SU-DHL-6 (cell line): ENCODE measurements around the gene GSDMA.
A peak's percentile ranks its signal among the peaks of the same experiment; 100 is the strongest.

Experiments
- H2AFZ ChIP-seq: fragments of 200-600 bp; sonication (generic); 2 replicates; pipeline ENCODE4 v1.6.1; 2014; ENCODE audit warnings: low read depth, mild to moderate bottlenecking, moderate library complexity, mixed read lengths, antibody characterized with exemption, low read length; ENCODE audit not compliant: severe bottlenecking
- H3F3A ChIP-seq: fragments of 200-600 bp; shearing (Covaris generic); 2 replicates; pipeline ENCODE4 v1.6.0; 2016; ENCODE audit warnings: antibody characterized with exemption, mild to moderate bottlenecking; ENCODE audit not compliant: insufficient read depth
- H3K27ac ChIP-seq: fragments of 200-600 bp; sonication (generic); 2 replicates; pipeline ENCODE4 v1.5.1; 2016; ENCODE audit warnings: low read depth, mild to moderate bottlenecking, low read length, moderate library complexity, mixed read lengths
- H3K27me3 ChIP-seq: fragments of 200-600 bp; sonication (generic), shearing (Covaris generic); 2 replicates; pipeline ENCODE4 v1.6.0; 2014; ENCODE audit warnings: mild to moderate bottlenecking, low read length
- H3K36me3 ChIP-seq: fragments of 200-600 bp; sonication (generic); 2 replicates; pipeline ENCODE4 v1.6.1; 2014; ENCODE audit warnings: mild to moderate bottlenecking, low read length, mixed read lengths
- H3K4me2 ChIP-seq: fragments of 300-600, 200-600 bp; shearing (Covaris generic), sonication (generic); 2 replicates; pipeline ENCODE4 v1.6.0; 2014; ENCODE audit warnings: low read length, low read depth, mild to moderate bottlenecking; ENCODE audit not compliant: poor library complexity, severe bottlenecking
- H3K4me3 ChIP-seq: fragments of 200-600 bp; sonication (generic); 2 replicates; pipeline ENCODE4 v1.5.1; 2014; ENCODE audit warnings: antibody characterized with exemption, low read length, mild to moderate bottlenecking, mixed read lengths; ENCODE audit not compliant: insufficient read depth, poor library complexity, severe bottlenecking
- H3K79me2 ChIP-seq: fragments of 200-600 bp; sonication (generic); 2 replicates; pipeline ENCODE4 v1.6.1; 2014; ENCODE audit warnings: mild to moderate bottlenecking, low read length, moderate library complexity; ENCODE audit not compliant: insufficient read depth
- H3K9ac ChIP-seq: fragments of 200-600 bp; sonication (generic); 2 replicates; pipeline ENCODE4 v1.7.0; 2014; ENCODE audit warnings: mild to moderate bottlenecking, low read length
- H3K9me2 ChIP-seq: fragments of 200-600 bp; sonication (generic); replicated peaks from 2 replicates; pipeline ENCODE4 v1.6.1; 2014; ENCODE audit warnings: low read length; ENCODE audit not compliant: insufficient read depth
- H3K9me3 ChIP-seq: fragments of 200-600 bp; sonication (generic); 2 replicates; pipeline ENCODE4 v1.6.1; 2014; ENCODE audit warnings: low read length, mixed read lengths; ENCODE audit not compliant: insufficient read depth
- H4K20me1 ChIP-seq: fragments of 200-600 bp; sonication (generic); 2 replicates; pipeline ENCODE4 v1.6.1; 2014; ENCODE audit warnings: low read depth, mild to moderate bottlenecking, antibody characterized with exemption, low read length, moderate library complexity, mixed read lengths
- CTCF ChIP-seq: fragments of 200-600 bp; sonication (generic); IDR thresholded peaks from one replicate; pipeline ENCODE4 v1.5.1; 2017; ENCODE audit warnings: antibody characterized with exemption, mild to moderate bottlenecking, low read length, moderate library complexity; ENCODE audit not compliant: insufficient read depth, poor library complexity, severe bottlenecking
- EZH2phosphoT487 ChIP-seq: fragments of 200-600 bp; sonication (generic), shearing (Covaris generic); conservative IDR thresholded peaks from 2 replicates; pipeline ENCODE4 v1.6.1; 2018; ENCODE audit warnings: mild to moderate bottlenecking, antibody characterized with exemption, low read length, moderate library complexity, mixed read lengths

The GSDMA gene

DNA sequence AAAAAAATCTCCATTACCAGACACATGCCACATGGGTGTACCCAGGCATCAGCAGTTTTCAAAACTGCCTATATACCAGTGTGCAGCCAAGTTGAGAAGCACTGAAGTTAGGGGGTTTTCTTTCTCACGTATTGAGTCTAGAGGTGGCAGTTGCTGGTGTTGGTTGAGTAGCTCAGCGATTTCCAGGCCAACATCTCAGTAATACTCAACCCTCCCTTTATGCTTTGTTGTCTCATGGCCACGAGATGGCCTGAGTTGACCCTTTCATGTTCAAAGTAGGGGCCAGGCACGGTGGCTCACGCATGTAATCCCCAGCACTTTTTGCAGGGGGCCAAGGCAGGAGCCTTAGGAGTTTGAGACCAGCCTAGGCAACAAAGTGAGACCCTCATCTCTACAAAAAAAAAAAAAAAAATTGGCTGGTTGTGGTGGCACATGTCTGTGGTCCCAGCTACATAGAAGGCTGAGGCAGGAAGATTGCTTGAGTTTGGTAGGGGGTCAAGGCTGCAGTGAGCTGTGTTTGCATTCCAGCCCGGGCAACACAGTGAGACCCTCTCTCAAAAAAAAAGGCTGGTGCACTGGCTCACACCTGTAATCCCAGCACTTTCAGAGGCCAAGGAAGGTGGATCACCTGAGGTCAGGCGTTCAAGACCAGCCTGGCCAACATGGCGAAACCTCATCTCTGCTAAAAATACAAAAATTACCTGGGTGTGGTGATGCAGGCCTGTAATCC lies 24.5 kb upstream of the GSDMA start:
- H3K79me2 ChIP-seq = no peaks in the 10 kb centered on the region
- no peak overlapping the region for H2AFZ ChIP-seq
- H3K4me2 ChIP-seq = no peak overlapping the region
- H3K4me3 ChIP-seq = no peak overlapping the region
- H4K20me1 ChIP-seq = no peaks in the 10 kb centered on the region
- H3K9ac ChIP-seq = no peak overlapping the region
- no peaks in the 10 kb centered on the region for H3F3A ChIP-seq
- no peaks in the 10 kb centered on the region for H3K27me3 ChIP-seq
- H3K27ac ChIP-seq = no peak overlapping the region
- TF ChIP-seq EZH2phosphoT487 (no peak), CTCF (no peak)
- H3K9me2 ChIP-seq = no peaks in the 10 kb centered on the region
- no peaks in the 10 kb centered on the region for H3K36me3 ChIP-seq
- H3K9me3 ChIP-seq = no peaks in the 10 kb centered on the region

GRCh38 chr17:39939106-39939505 lies 23.7 kb upstream of the GSDMA start:
- H4K20me1 ChIP-seq = no peaks in the 10 kb centered on the region
- H3K27me3 ChIP-seq = no peaks in the 10 kb centered on the region
- no peaks in the 10 kb centered on the region for H3K9me3 ChIP-seq
- H3K27ac ChIP-seq = no peak overlapping the region
- H3K79me2 ChIP-seq = no peaks in the 10 kb centered on the region
- TF ChIP-seq EZH2phosphoT487 (no peak), CTCF (no peak)
- no peak overlapping the region for H3K4me3 ChIP-seq
- H2AFZ ChIP-seq = no peak overlapping the region
- no peaks in the 10 kb centered on the region for H3K9me2 ChIP-seq
- no peak overlapping the region for H3K4me2 ChIP-seq
- H3K9ac ChIP-seq = no peak overlapping the region
- no peaks in the 10 kb centered on the region for H3K36me3 ChIP-seq
- H3F3A ChIP-seq = no peaks in the 10 kb centered on the region

DNA sequence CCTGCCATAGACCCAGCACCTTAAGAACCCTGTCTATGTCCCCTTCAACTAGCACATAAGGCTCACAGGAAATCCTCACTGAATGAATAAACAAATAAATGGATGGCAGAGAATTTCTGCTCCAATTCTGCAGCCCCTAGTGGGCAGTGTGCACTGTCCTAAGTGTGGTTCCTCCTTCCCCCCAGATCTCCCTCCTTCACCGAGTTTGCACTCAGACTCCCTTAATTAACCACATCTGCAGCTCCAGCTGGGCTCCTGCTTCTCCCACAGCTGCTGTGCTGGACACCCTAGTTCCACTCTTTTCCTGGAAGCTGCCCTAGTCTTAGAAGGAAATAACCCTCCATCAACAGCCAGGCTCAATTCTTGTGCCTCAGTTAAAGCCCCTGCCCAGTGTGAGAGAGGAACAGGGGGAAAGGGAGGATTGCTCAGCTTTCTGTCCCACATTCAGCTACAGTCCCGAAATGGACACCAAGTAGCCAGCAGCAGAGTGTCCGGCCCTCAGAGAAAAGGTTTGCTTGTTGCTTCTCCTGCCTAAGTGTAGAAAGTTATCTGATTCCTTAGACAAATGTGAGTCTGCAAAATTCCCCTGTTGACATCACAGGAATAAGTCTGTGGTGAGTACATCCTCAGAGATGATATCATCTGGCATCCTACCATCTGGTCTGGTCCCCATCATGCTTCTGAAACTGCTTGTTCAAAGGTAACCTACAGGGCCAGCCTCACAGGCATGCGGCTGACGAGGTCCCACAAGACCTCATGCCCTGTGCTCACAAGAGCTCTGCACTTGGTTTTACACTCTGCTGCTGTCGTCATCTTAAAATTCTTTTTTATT lies 23.0 kb upstream of the GSDMA start:
- TF ChIP-seq EZH2phosphoT487 (no peak), CTCF (peak; percentile 42)
- H3K4me2 ChIP-seq = no peak overlapping the region
- H2AFZ ChIP-seq = no peak overlapping the region
- H3K9me3 ChIP-seq = no peaks in the 10 kb centered on the region
- no peaks in the 10 kb centered on the region for H3K9me2 ChIP-seq
- H3K27ac ChIP-seq = no peak overlapping the region
- H3K36me3 ChIP-seq = no peaks in the 10 kb centered on the region
- H3F3A ChIP-seq = no peaks in the 10 kb centered on the region
- no peaks in the 10 kb centered on the region for H3K27me3 ChIP-seq
- H3K79me2 ChIP-seq = no peaks in the 10 kb centered on the region
- no peaks in the 10 kb centered on the region for H4K20me1 ChIP-seq
- H3K4me3 ChIP-seq = no peak overlapping the region
- no peak overlapping the region for H3K9ac ChIP-seq
